Measurements from ENCODE around the gene DMTF1.
A peak's percentile ranks its signal among the peaks of the same experiment; 100 is the strongest.
"Not testable (repeated sequence)": the region's sequence is repeated elsewhere in the genome, so short reads cannot be mapped to it uniquely, and the experiment has no call there.

Gene DMTF1

GRCh38 chr7:87152112-87152896 is at the start of gene DMTF1:
TSS of gene DMTF1 (plus strand) at chr7:87152453. CDS start at chr7:87164942, 12,489 bp downstream.
- DNase-seq (ENCODE audit: low read depth), result peak; percentile 68

GRCh38 chr7:87105401-87105800 is 46.9 kb upstream of the DMTF1 start:
- no peak for DNase-seq (ENCODE audit: low read depth)

- DNase-seq (ENCODE audit: low read depth), result no peak
Measured at GRCh38 chr7:87106974-87107612, 45.2 kb upstream of the DMTF1 start.

- no peak for DNase-seq (ENCODE audit: low read depth)
Measured at GRCh38 chr7:87107949-87108776, 44.1 kb upstream of the DMTF1 start.

GRCh38 chr7:87110778-87111177 is 41.5 kb upstream of the DMTF1 start:
- DNase-seq (ENCODE audit: low read depth), result no peak

- DNase-seq (ENCODE audit: low read depth), result no peak
Measured at GRCh38 chr7:87111877-87112276, 40.4 kb upstream of the DMTF1 start.

- DNase-seq (ENCODE audit: low read depth), result no peak
Measured at GRCh38 chr7:87113077-87113476, 39.2 kb upstream of the DMTF1 start.

- not testable (repeated sequence) for DNase-seq (ENCODE audit: low read depth)
Measured at GRCh38 chr7:87113904-87114303, 38.3 kb upstream of the DMTF1 start.

- not testable (repeated sequence) for DNase-seq (ENCODE audit: low read depth)
Measured at GRCh38 chr7:87115772-87116171, 36.5 kb upstream of the DMTF1 start.

- DNase-seq (ENCODE audit: low read depth), result no peak
Measured at GRCh38 chr7:87116315-87116714, 35.9 kb upstream of the DMTF1 start.

GRCh38 chr7:87119581-87119980 is 32.7 kb upstream of the DMTF1 start:
- no peak for DNase-seq (ENCODE audit: low read depth)

- no peak for DNase-seq (ENCODE audit: low read depth)
Measured at GRCh38 chr7:87123105-87123504, 29.1 kb upstream of the DMTF1 start.

- DNase-seq (ENCODE audit: low read depth), result no peak
Measured at GRCh38 chr7:87127019-87127418, 25.2 kb upstream of the DMTF1 start.

GRCh38 chr7:87128861-87129267 is 23.4 kb upstream of the DMTF1 start:
- DNase-seq (ENCODE audit: low read depth), result no peak

- no peak for DNase-seq (ENCODE audit: low read depth)
Measured at GRCh38 chr7:87129332-87129731, 22.9 kb upstream of the DMTF1 start.

- no peak for DNase-seq (ENCODE audit: low read depth)
Measured at GRCh38 chr7:87129848-87130247, 22.4 kb upstream of the DMTF1 start.

GRCh38 chr7:87131771-87132170 is 20.5 kb upstream of the DMTF1 start:
- DNase-seq (ENCODE audit: low read depth), result no peak

- DNase-seq (ENCODE audit: low read depth), result no peak
Measured at GRCh38 chr7:87137271-87137670, 15.0 kb upstream of the DMTF1 start.

- no peak for DNase-seq (ENCODE audit: low read depth)
Measured at GRCh38 chr7:87139514-87139913, 12.7 kb upstream of the DMTF1 start.

- no peak for DNase-seq (ENCODE audit: low read depth)
Measured at GRCh38 chr7:87140271-87140748, 11.9 kb upstream of the DMTF1 start.

- DNase-seq (ENCODE audit: low read depth), result no peak
Measured at GRCh38 chr7:87144173-87144657, 8.0 kb upstream of the DMTF1 start.

- no peak for DNase-seq (ENCODE audit: low read depth)
Measured at GRCh38 chr7:87146740-87147386, 5.4 kb upstream of the DMTF1 start.
